Skeletal muscle tissue (tissue), 4 donors: ENCODE measurements around the gene SETD3. TPM values are rescaled to one million over a fixed set of nuclear protein-coding genes. Genes with fewer than 3 reads are reported as not detected.

Experiments used
- H3K27ac ChIP-seq: one replicate; pipeline ENCODE4 v1.7.0; 2013; ENCODE audit warnings: mild to moderate bottlenecking, low read depth, low read length, inconsistent platforms
- H3K27me3 ChIP-seq, 3 donors: one replicate each; pipeline ENCODE4 v1.7.0; 2013; ENCODE audit warnings: low read length in 3 of 3; ENCODE audit not compliant: control insufficient read depth in 3 of 3, insufficient read depth in 3 of 3
- H3K36me3 ChIP-seq, 3 donors: one replicate each; pipeline ENCODE4 v1.7.0; 2013; ENCODE audit warnings: low read length in 3 of 3; ENCODE audit not compliant: control insufficient read depth in 3 of 3, insufficient read depth in 3 of 3
- H3K4me1 ChIP-seq, 3 donors: one replicate each; pipeline ENCODE4 v1.7.0; 2013; ENCODE audit warnings: low read length in 3 of 3, mild to moderate bottlenecking in 3 of 3; ENCODE audit not compliant: control insufficient read depth in 3 of 3, insufficient read depth in 3 of 3
- H3K4me3 ChIP-seq, 3 donors: one replicate each; pipeline ENCODE4 v1.7.0; 2013; ENCODE audit warnings: low read length in 3 of 3
- H3K9ac ChIP-seq, 3 donors: one replicate each; pipeline ENCODE4 v1.7.0; 2013; ENCODE audit warnings: low read length in 3 of 3, mild to moderate bottlenecking in 3 of 3, moderate library complexity in 2 of 3, low read depth in 1 of 3
- H3K9me3 ChIP-seq, 3 donors: one replicate each; pipeline ENCODE4 v1.7.0; 2013; ENCODE audit warnings: low read length in 3 of 3; ENCODE audit not compliant: control insufficient read depth in 3 of 3
- total RNA-seq: library from RNA; depleted of rRNA; stranded (reverse); fragments of >200 nt; gene quantifications from one replicate; pipeline ENCODE4 v1.2.3, GENCODE V29; 2014
- donor health status: Osteomylitis.

Gene SETD3
- total RNA-seq, 1 donor from 2014 or later, result 112 TPM

DNA sequence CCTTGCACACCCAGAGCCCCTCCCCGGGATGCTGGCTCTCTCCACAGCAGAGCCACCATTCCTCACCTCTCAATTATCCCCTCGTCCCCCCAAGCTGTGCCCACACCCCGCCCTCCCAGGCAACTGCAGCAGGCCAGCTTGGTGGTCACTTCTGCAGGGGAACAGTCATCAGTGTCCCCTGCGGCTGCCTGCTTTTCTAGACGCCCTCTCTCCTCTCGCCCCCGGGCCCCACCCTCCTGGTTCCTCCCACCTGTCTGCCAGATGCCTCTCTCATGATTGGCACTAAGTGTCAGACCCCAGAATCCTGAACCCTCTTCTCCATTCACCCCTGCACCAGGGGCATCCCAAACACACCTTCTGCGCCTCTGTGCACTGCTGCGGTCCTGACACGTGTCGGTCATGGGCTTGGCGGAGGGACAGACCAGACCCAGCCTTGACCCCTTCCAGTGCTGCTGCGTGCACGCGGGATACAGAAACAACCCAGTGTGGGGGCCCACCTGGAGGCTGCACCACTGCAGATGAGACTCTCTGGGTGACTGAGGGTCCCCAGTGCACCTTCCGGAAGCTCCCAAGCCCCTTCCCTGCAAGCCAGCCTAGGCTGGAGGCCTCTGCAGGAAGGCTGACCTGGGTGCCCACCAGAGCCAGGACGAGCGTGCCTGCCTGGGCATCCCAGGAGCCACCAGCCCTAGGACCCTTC is 99.5 kb downstream of the SETD3 start:
- peaks cover 0 to 6% (median 0%) of the 10 kb centered on the region in 3 donors for H3K9me3 ChIP-seq
- no peaks in the 10 kb centered on the region for H3K36me3 ChIP-seq
- H3K27me3 ChIP-seq, result peaks cover 8 to 32% (median 31%) of the 10 kb centered on the region in 3 donors
- no peak overlapping the region for H3K27ac ChIP-seq
- peaks cover 0 to 5% (median 0%) of the 10 kb centered on the region in 3 donors for H3K4me1 ChIP-seq
- no peak overlapping the region for H3K9ac ChIP-seq
- H3K4me3 ChIP-seq, result no peak overlapping the region

DNA sequence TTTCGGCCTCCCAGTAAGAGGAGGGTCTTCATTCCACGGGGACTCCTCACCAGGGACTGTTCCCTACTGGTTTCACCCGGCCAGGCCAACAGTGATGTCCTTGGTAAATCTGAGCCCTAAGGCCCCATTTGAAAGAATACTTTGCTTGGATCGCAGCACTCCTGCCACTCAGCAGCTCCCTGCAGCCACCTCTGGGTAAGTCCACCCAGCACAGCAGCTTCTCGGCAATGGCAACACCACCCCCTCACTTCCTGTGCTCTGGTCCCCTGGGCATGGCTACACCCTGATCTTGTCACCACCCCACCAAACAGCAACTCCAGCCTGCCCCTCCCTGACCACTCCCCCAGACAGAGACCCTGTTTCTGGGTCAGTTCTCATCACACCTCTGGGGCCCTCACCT is 100.3 kb downstream of the SETD3 start:
- Histone ChIP-seq H3K4me3 (no peak overlapping the region), H3K36me3 (no peaks in the 10 kb centered on the region), H3K9me3 (peaks cover 0 to 4% (median 0%) of the 10 kb centered on the region in 3 donors), H3K9ac (no peak overlapping the region), H3K27ac (no peak overlapping the region), H3K4me1 (peaks cover 0 to 5% (median 0%) of the 10 kb centered on the region in 3 donors), H3K27me3 (peaks cover 8 to 32% (median 31%) of the 10 kb centered on the region in 3 donors)

DNA sequence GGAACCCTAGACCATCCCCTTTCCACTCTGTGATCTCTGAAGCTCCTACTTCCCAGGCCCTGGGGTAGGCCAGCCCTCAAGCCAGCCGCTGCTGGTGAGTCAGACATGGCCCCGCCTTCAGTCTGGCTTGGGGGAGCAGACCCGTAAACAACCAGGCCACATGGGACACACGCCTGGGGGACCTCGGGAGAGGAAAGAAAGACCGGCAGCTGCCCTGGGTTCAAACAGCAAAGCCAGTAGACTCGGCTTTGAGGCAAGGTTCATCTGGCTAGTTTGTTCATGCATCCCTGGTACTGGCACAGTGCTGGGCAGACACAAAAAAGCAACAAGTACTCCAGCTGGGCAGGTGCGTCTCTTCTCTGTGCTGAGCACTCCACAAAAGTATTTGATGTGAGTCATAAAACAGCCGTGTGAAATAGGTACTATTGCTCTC is 101.9 kb downstream of the SETD3 start:
- H3K27ac ChIP-seq, result no peak overlapping the region
- no peak overlapping the region for H3K4me3 ChIP-seq
- no peak overlapping the region for H3K9ac ChIP-seq
- H3K9me3 ChIP-seq, result no peaks in the 10 kb centered on the region
- peaks cover 0 to 5% (median 0%) of the 10 kb centered on the region in 3 donors for H3K4me1 ChIP-seq
- no peaks in the 10 kb centered on the region for H3K36me3 ChIP-seq
- H3K27me3 ChIP-seq, result peaks cover 8 to 20% (median 18%) of the 10 kb centered on the region in 3 donors

DNA sequence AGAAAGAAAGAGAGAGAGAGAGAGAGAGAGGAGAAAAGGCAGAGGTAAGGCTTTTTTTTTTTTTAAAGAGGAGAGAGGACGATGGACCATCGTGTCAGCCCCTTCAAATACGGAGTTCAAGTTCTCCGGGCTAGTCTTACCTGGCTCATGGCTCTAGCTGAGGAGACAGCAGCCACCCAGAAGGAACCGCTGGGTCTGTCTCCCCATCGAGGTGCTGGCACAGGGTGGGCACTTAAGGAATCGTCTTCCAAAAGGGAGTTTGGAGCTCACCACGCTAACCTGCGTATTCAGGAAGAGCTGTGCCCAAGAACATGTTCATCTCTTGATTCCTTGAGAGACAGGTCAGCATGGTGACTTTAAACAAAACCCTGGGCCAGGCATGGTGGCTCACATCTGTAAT is 102.7 kb downstream of the SETD3 start:
- no peak overlapping the region for H3K9ac ChIP-seq
- no peaks in the 10 kb centered on the region for H3K9me3 ChIP-seq
- peaks cover 0 to 2% (median 0%) of the 10 kb centered on the region in 3 donors for H3K4me1 ChIP-seq
- H3K36me3 ChIP-seq, result no peaks in the 10 kb centered on the region
- H3K27ac ChIP-seq, result no peak overlapping the region
- H3K27me3 ChIP-seq, result peaks cover 7 to 18% (median 13%) of the 10 kb centered on the region in 3 donors
- no peak overlapping the region for H3K4me3 ChIP-seq

DNA sequence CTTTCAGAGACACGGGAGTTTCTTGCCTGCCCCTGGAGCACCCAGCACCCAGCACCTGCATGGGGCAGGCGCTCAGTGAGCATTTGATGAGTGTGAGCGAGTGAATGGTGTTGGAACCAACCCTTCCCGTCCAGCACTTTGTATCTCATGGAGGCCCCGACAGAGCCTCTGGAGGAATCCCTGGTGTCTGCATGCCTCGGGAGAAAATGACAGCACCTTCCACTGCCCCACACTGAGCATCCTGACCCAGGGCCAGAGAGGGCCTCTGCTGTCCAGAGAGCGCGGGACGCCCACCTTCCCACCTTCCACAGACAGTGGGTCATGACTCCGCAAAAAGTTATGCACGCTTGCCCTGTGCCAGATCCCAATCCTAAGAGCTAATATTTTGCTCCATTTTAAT is 105.7 kb downstream of the SETD3 start:
- no peaks in the 10 kb centered on the region for H3K9me3 ChIP-seq
- H3K27ac ChIP-seq, result no peak overlapping the region
- H3K9ac ChIP-seq, result no peak overlapping the region
- no peaks in the 10 kb centered on the region for H3K4me1 ChIP-seq
- H3K27me3 ChIP-seq, result peaks cover 0 to 4% (median 0%) of the 10 kb centered on the region in 3 donors
- H3K4me3 ChIP-seq, result no peak overlapping the region
- no peaks in the 10 kb centered on the region for H3K36me3 ChIP-seq

DNA sequence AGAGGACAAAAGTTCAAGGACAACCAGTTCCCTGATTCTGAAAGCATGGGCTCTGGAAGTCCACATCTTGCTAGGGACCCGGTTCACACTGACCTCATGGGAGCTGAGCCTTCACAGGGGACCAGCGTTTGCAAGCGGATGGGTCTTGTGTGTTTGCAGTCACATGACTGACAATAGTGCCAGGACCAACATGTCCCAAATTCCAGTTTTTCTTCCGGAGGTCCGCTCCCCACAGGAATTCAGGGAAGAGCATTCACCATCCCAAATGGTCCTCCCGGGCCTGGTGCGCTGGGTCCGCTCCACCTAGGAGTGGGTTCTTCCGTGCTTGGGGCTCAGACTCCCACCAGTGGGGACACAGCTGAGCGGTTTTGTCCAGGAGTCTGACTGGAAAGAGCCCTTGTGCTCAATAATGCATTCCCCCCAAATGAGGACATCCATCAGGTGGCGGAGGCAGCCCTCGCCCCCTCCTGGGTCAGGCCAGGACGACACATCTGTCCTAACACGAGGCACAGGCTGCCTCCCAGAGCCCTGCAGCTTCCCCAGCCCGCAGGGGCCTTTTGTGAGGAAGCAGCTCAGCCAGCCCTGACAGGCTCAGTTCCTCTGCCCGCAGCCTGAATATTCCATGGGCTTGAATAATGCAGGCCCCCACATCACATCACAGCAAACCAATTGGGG is 116.9 kb downstream of the SETD3 start:
- H3K27me3 ChIP-seq, result peaks cover 0 to 3% (median 0%) of the 10 kb centered on the region in 3 donors
- H3K27ac ChIP-seq, result no peak overlapping the region
- no peak overlapping the region for H3K4me3 ChIP-seq
- no peak overlapping the region for H3K9ac ChIP-seq
- H3K4me1 ChIP-seq, result no peaks in the 10 kb centered on the region
- no peaks in the 10 kb centered on the region for H3K36me3 ChIP-seq
- H3K9me3 ChIP-seq, result no peaks in the 10 kb centered on the region

DNA sequence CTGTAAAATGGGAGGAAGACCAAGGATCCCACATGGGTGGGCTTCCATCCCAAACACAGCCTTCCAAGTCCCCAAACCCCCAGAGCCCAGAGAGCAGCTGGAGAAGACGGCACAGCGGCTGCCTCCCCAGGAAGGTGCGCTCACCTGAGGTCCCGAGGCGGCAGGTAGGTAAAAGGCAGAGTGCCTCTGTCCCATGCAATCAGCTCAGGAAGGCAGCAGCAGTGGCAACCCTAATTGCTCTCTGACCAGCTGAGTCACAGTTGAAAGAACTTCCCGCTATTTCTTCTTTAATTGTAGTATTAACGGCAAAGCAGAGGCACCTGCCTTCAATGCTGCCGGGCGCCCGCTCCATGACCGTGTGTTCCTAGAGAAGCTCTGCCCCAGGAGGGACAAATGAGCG is 117.6 kb downstream of the SETD3 start:
- no peaks in the 10 kb centered on the region for H3K36me3 ChIP-seq
- no peaks in the 10 kb centered on the region for H3K9me3 ChIP-seq
- H3K9ac ChIP-seq, result no peak overlapping the region
- H3K4me1 ChIP-seq, result no peaks in the 10 kb centered on the region
- H3K27me3 ChIP-seq, result peaks cover 0 to 3% (median 0%) of the 10 kb centered on the region in 3 donors
- H3K4me3 ChIP-seq, result no peak overlapping the region
- no peak overlapping the region for H3K27ac ChIP-seq

DNA sequence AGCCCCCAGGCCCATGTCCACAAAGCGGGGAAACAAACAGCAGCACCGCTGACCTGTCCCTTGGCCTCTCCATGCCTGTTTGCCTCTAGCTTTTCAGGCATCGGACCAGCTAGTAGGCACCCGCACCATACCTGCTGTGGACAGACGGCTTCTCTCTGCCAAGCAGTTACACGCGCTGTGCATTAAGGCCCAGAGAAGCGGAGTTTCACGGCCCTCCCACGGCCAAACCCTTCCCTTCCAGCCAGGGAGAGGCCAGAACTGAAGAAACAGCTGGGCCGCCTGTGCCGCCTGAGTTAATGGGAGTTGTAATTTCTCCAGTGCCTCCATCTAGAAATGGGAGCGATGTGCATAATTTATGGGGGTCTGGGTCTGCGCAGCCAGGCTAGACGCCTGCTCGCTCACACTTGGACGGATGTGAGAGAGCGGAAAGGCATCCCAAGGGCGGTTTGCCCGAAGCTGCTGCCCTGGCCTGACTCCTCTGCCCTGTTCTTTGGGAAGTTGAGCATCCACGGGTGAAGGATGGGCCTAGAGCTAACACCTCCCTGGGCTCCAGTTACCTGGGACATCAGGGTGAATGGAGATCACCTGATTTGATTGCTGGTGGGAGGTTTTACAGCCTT is 119.0 kb downstream of the SETD3 start:
- peaks cover 0 to 4% (median 3%) of the 10 kb centered on the region in 3 donors for H3K27me3 ChIP-seq
- no peaks in the 10 kb centered on the region for H3K36me3 ChIP-seq
- no peak overlapping the region for H3K27ac ChIP-seq
- no peak overlapping the region for H3K9ac ChIP-seq
- H3K4me1 ChIP-seq, result no peaks in the 10 kb centered on the region
- no peak overlapping the region for H3K4me3 ChIP-seq
- H3K9me3 ChIP-seq, result no peaks in the 10 kb centered on the region

DNA sequence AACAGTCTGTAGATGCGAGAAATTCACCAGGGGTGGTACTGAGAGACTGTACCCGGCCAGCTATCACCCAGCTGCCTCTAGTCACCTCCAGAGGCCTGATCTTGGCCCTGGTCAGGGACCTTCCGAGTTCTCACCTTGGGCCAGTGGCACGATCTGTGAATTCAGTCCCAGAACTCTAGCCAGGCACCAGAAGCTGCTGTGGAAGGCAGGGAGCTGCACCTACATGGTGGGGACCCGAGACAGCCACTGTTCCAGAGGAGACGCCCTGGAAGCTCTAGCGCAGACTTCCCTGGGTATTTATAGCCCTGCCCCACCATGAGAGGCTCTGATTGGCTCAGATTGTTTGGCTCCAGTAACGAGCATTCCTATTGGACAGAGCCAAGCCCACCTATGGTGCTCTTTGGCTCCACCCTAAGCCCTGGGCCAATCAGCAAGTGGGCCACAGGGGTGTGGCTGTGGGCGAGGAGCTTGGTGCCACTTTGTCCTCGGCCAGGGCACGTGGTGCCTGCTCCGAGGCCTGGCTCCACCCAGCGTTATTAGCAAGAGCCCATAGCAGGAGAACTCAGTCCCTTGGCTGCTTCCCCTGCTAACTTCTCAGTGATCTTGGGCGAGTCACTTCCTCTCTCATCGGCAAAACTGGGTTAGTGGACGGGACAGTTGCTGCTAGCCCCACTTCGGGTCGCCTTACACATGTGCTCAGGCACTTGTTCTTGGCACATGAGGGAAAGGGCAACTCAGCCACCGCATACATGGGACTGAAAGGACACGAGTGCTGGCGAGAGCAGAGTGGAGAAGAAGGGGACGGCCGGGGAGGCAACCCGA is 119.7 kb downstream of the SETD3 start:
- no peaks in the 10 kb centered on the region for H3K9me3 ChIP-seq

More for the DNA sequence above, 119.7 kb downstream of the SETD3 start:
- Histone ChIP-seq H3K27ac (no peak overlapping the region), H3K4me3 (no peak overlapping the region), H3K27me3 (peaks cover 0 to 4% (median 3%) of the 10 kb centered on the region in 3 donors), H3K4me1 (no peaks in the 10 kb centered on the region), H3K9ac (no peak overlapping the region), H3K36me3 (no peaks in the 10 kb centered on the region)
